Vagina (tissue), 2 donors: ENCODE data around the gene KCNH8. TPM values are rescaled to one million over a fixed set of nuclear protein-coding genes. Genes with fewer than 3 reads are reported as not detected.

Experiments used
- DNase-seq, 2 donors: peaks; one replicate each; pipeline ENCODE4 v3.0.0-alpha.2; 2017; ENCODE audit errors: extremely low spot score in 2 of 2
- H3K27ac ChIP-seq: fragments of 200-600 bp; sonication (generic); one replicate; pipeline ENCODE4 v1.5.1; 2019
- H3K27me3 ChIP-seq: fragments of 200-600 bp; sonication (generic); one replicate; pipeline ENCODE4 v1.5.1; 2019
- H3K36me3 ChIP-seq, 2 donors: fragments of 200-600 bp; sonication (generic); one replicate each; pipeline ENCODE4 v1.5.1; 2017 to 2019
- H3K4me1 ChIP-seq: fragments of 200-600 bp; sonication (generic); one replicate; pipeline ENCODE4 v1.5.1; 2019
- H3K4me3 ChIP-seq, 2 donors: fragments of 200-600 bp; sonication (generic); 1 replicate in 1 of 2; 2 replicates in 1 of 2; pipeline ENCODE4 v1.5.1; 2016 to 2019
- H3K9me3 ChIP-seq: fragments of 200-600 bp; sonication (generic); one replicate; pipeline ENCODE4 v1.5.1; 2019
- CTCF ChIP-seq, 3 experiments: fragments of 450-650 bp in 2 of 3; fragments of 200-600 bp in 1 of 3; sonication (generic) in 1 of 3; IDR thresholded peaks; one replicate each; pipeline ENCODE4 v1.5.1; 2017 to 2019; ENCODE audit warnings: antibody characterized with exemption in 3 of 3, mild to moderate bottlenecking in 2 of 3, moderate library complexity in 2 of 3
- POLR2A ChIP-seq, 2 donors: fragments of 450-650 bp; IDR thresholded peaks; one replicate each; pipeline ENCODE4 v1.6.1; 2017; ENCODE audit warnings: antibody characterized with exemption in 2 of 2, mild to moderate bottlenecking in 2 of 2, moderate library complexity in 2 of 2
- POLR2AphosphoS5 ChIP-seq, 2 donors: sonication (generic); formaldehyde crosslinking; IDR thresholded peaks; one replicate each; pipeline ENCODE4 v1.9.0; 2017; ENCODE audit warnings: antibody characterized with exemption in 2 of 2, mild to moderate bottlenecking in 2 of 2, low read depth in 1 of 2; ENCODE audit not compliant: insufficient read depth in 1 of 2
- intact Hi-C: fragments of 100-400 bp; cut with DNase I; formaldehyde crosslinking; loops from one replicate; pipeline ENCODE4 v1.15.1; 2023
- microRNA-seq: library from miRNA; unstranded; fragments of <30 nt; microRNA quantifications from one replicate; pipeline ENCODE4, GENCODE V29; 2017; ENCODE audit warnings: borderline number of aligned reads, borderline replicate concordance
- small RNA-seq: library from RNA; depleted of rRNA; stranded (forward); fragments of <200 nt; gene quantifications from one replicate; pipeline ENCODE3, GENCODE V24; 2016
- total RNA-seq: library from RNA; depleted of rRNA; stranded (reverse); fragments of >200 nt; gene quantifications from one replicate; pipeline ENCODE4 v1.2.3, GENCODE V29; 2016

KCNH8 gene
- total RNA-seq, 1 donor from 2014 or later, result 2.0 TPM

- no peaks in the 10 kb centered on the region for H3K4me1 ChIP-seq
- H3K27me3 ChIP-seq, result no peaks in the 10 kb centered on the region
- no peaks in the 10 kb centered on the region for H3K36me3 ChIP-seq
- intact Hi-C loops, result no loop called here
- H3K4me3 ChIP-seq, result no peak overlapping the region
- DNase-seq, result no peak
- no peaks in the 10 kb centered on the region for H3K9me3 ChIP-seq
- TF ChIP-seq POLR2A (IDR thresholded peaks at IDR 0.05) (no peak), POLR2AphosphoS5 (IDR thresholded peaks at IDR 0.05; ENCODE audit: insufficient read depth in 1 of 2, low read depth in 1 of 2) (no peak), CTCF (IDR thresholded peaks at IDR 0.05) (no peak)
- H3K27ac ChIP-seq, result no peak overlapping the region
These were observed 426.0 kb downstream of the KCNH8 start for GRCh38 chr3:19574268-19574667.

- Histone ChIP-seq H3K4me3 (no peak overlapping the region), H3K9me3 (no peaks in the 10 kb centered on the region), H3K4me1 (no peaks in the 10 kb centered on the region), H3K36me3 (no peaks in the 10 kb centered on the region), H3K27ac (no peak overlapping the region), H3K27me3 (no peaks in the 10 kb centered on the region)
- TF ChIP-seq POLR2AphosphoS5 (IDR thresholded peaks at IDR 0.05; ENCODE audit: insufficient read depth in 1 of 2, low read depth in 1 of 2), result no peak
- TF ChIP-seq CTCF (IDR thresholded peaks at IDR 0.05), result no peak
- no peak for TF ChIP-seq POLR2A (IDR thresholded peaks at IDR 0.05)
- intact Hi-C loops, result no loop called here
- DNase-seq, result no peak
These were observed 428.0 kb downstream of the KCNH8 start for GRCh38 chr3:19576343-19576742.

Small RNA genes lying within 50 kb of the gene (microRNA-seq; reads per million reads assigned to microRNA genes)
- gene MIR4791, result not detected

Small RNA genes lying within 50 kb of the gene (small RNA-seq; reads per million reads assigned to genes)
- gene MIR4791, result not detected
